Hippocampal formation (tissue), 2 donors: ENCODE results near the gene CERS2.

Experiments
- DNase-seq, 2 donors: peaks; one replicate each; lab custom pipeline; 2025; lab: John Stamatoyannopoulos, UW

The CERS2 gene

GRCh38 chr1:150997949-150998348 lies 23.3 kb upstream of the CERS2 start:
- DNase-seq = no peak

GRCh38 chr1:150997126-150997872 lies 22.7 kb upstream of the CERS2 start:
- no peak for DNase-seq

GRCh38 chr1:150995896-150996295 lies 21.3 kb upstream of the CERS2 start:
- DNase-seq = peak in 1 of 2 donors; percentile 22

- no peak for DNase-seq
Observed at GRCh38 chr1:150995460-150995859, 20.8 kb upstream of the CERS2 start.

- no peak for DNase-seq
Observed at GRCh38 chr1:150994248-150994647, 19.6 kb upstream of the CERS2 start.

GRCh38 chr1:150992626-150993025 lies 18.0 kb upstream of the CERS2 start:
- DNase-seq = no peak

GRCh38 chr1:150987924-150988323 lies 13.3 kb upstream of the CERS2 start:
- no peak for DNase-seq

- no peak for DNase-seq
Observed at GRCh38 chr1:150985179-150985825, 10.7 kb upstream of the CERS2 start.

- DNase-seq = no peak
Observed at GRCh38 chr1:150981805-150982712, 7.4 kb upstream of the CERS2 start, which contains the start of gene ANXA9. ANXA9 (plus strand) TSS chr1:150982292; CDS start chr1:150983106, 814 bp downstream.

GRCh38 chr1:150981177-150981804 lies 6.7 kb upstream of the CERS2 start:
- no peak for DNase-seq

GRCh38 chr1:150979092-150980056 lies 4.7 kb upstream of the CERS2 start:
- peak; percentile 79 to 80 for DNase-seq

- peak; percentile 46 to 71 for DNase-seq
Observed at GRCh38 chr1:150976879-150977694, 2.5 kb upstream of the CERS2 start.

GRCh38 chr1:150976401-150976821 lies 1.8 kb upstream of the CERS2 start:
- no peak for DNase-seq

GRCh38 chr1:150973836-150974579 lies 627 bp downstream of the CERS2 start:
- peak in 1 of 2 donors; percentile 72 for DNase-seq

- no peak for DNase-seq
Observed at GRCh38 chr1:150973258-150973835, 1.3 kb downstream of the CERS2 start.

- DNase-seq = no peak
Observed at GRCh38 chr1:150972417-150972940, 2.2 kb downstream of the CERS2 start.

- no peak for DNase-seq
Observed at GRCh38 chr1:150971583-150972416, 2.8 kb downstream of the CERS2 start.
